NCI-H2107 treated with DMSO at 0.1 percent for 48 hours (cell line): ENCODE results near the gene TNFSF11.

Experiments
- DNase-seq: peaks from one replicate; lab custom pipeline; 2025; ENCODE audit not compliant: unreplicated experiment; lab: John Stamatoyannopoulos, UW

The TNFSF11 gene

DNA sequence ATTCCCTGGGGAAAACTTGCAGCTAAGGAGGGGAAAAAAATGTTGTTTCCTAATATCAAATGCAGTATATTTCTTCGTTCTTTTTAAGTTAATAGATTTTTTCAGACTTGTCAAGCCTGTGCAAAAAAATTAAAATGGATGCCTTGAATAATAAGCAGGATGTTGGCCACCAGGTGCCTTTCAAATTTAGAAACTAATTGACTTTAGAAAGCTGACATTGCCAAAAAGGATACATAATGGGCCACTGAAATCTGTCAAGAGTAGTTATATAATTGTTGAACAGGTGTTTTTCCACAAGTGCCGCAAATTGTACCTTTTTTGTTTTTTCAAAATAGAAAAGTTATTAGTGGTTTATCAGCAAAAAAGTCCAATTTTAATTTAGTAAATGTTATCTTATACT, 33.6 kb downstream of the TNFSF11 start:
- DNase-seq = peak; percentile 36

- DNase-seq = no peak
Measured at GRCh38 chr13:42610649-42611048, 36.7 kb downstream of the TNFSF11 start.

DNA sequence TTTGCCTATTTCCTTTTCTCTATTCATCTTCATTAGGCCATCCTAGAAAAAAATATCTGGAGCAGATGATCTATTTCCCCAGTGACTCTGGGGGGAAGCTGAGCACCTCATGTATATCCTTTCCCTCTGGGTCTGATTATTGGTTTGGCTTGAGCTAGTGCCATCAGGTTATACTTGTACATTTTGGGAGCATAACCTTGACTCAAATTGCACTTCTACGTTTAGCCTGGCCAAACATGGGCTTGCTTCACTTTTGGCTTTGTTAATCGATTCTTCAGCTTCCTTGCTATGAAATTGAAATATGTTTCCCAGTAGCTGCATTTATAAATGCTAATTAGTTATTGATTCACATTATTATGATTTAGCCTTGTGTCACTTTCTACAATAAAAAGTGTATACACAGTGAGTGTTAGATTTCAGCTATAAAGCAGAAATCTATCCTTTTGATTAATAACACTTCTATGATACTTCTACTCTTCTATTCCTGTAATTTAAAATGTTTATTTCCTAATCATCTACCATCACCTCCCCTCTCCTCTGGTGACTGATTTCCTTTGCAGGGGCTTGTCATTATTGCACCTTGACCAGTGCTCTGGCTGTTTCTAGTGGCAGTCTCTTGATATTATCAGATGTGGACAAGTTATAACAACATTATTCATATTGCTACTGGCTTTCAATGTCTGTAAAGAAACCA, 37.3 kb downstream of the TNFSF11 start:
- no peak for DNase-seq

- DNase-seq = no peak
Measured at GRCh38 chr13:42612021-42612765, 38.2 kb downstream of the TNFSF11 start.

DNA sequence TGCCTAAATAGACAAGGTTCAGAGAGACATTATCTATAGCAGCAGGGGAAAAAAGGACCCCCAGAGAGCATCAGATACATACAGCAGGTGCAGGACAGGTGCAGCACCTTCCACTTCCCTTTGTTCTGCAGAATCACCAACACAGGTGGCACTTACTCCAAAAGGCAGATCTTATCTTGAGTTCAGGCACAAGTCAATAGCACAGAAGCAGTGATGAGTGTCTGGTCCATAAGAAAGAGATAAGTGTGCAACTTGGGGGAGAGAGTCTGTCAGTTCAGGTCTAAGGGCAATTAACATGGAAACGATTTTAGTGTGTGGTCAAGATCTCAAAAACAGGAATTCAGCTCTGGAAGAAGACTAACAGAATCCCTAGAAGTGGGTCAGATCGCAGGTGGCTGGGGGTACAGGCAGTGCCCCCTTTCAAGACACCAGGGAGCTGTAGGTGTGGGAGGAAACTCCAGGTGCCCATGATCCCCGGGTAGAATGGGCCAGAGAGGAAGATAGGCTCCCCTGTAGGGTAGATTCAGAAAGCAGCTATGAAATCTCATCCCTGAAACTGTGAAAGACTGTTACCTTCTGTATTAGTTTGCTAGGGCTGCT, 40.6 kb downstream of the TNFSF11 start:
- peak; percentile 65 for DNase-seq

DNA sequence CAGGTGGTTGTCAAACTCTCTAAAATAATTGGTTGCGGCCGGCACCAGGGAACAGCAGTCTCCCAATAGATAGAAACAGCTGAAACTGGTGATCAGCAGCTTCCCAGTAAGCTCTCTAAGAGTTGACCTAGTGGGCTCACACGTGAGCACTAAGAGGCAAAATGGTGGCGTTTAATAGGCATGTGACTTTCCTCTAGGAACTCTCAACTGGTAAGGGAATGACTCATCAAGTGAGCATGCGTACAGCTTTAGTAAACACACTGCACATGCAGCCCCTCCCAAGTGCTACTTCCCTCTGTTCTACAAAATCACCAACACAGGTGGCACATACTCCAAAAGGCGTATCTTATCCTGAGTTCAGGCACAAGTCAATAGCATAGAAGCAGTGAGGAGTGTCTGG, 41.7 kb downstream of the TNFSF11 start:
- DNase-seq = peak; percentile 14

GRCh38 chr13:42617221-42617620, 43.3 kb downstream of the TNFSF11 start:
- DNase-seq = no peak

DNA sequence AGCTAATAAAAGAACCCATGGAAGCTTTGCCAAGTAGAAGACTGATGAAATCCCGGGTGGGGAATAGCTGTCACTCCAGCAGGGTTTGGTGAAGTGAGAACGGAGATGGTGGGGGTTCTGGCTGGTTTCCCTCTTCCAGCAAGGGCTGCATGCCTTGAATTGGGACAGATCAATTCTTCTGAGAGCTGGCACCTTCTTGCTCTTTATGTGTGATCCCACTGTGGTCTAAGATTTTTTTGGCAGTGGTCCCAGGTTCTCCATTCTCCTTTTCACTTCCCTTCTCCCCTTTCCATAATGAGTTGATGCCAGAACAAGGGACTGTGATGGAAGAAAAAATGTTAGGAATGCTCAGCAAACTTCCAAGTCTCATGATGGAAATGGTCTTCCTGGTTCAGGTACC, 50.0 kb downstream of the TNFSF11 start:
- DNase-seq = no peak

DNA sequence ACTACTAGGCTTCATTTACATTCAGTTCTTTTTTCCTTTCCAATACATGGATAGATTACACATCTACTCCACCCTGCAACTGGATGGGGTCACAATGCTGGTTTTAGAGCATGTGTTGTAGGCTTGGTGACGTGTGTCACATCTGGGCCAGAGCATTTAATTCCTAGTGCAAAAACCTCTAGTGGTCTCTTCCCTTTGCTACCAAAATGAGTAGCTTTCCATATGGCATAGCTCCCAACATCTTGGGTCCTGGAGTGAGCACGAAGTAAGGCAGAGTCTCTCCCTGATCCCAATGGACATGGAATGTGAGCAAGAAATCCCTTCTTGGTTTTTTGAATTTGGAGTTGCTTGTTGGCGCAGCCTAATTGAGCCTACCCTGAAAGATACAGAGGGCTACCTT, 51.7 kb downstream of the TNFSF11 start:
- no peak for DNase-seq

DNA sequence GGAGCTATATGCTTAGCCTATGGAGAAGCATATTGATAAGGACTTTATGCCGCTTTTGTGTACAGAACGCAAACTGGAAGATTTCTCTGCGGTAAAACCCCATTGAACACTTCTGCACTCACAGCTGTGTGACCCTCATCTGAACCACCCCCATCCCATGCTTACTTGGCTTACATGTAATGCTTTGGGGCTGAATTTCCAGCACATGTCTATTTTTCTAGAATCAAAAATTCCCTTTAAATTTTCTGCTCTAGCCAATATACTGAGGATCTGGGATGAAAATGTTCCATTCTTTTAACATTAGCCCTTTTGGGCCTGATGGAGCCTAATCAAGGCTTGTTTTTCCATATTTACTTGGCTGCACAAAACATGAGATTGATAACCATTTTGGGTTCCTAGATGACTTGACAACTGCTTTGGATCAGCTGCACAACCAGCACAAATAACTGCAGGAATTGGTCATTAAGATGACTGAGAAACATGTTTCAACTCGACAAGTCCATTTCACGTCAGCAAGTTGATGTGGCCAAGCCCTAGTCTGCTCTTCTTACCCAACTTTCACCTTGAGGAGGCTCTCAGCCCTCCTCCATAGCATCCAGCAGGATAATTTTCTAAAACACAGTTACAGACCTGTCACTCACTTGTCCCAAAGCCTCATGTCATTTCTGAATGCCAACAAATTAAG, 52.4 kb downstream of the TNFSF11 start:
- no peak for DNase-seq

GRCh38 chr13:42628666-42629065, 54.7 kb downstream of the TNFSF11 start:
- no peak for DNase-seq

DNA sequence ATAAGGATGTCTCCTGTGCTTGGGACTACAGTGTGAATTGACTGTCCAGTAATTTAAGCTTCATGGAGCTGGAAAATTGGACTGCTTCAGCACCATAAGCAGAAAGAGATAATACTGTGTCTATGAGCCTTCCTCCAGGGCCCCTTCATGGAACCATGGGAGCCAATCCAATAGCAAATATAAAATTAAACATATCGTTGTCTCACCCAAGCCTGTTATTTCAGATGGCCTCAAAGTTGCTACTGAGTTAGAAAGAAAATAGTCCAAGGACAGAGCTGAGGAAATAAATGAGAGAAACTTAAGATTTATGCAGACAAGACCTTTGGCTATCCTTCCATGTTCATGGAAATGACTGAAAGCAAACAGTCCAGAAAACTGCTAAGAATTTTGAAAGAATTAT, 57.2 kb downstream of the TNFSF11 start:
- no peak for DNase-seq

DNA sequence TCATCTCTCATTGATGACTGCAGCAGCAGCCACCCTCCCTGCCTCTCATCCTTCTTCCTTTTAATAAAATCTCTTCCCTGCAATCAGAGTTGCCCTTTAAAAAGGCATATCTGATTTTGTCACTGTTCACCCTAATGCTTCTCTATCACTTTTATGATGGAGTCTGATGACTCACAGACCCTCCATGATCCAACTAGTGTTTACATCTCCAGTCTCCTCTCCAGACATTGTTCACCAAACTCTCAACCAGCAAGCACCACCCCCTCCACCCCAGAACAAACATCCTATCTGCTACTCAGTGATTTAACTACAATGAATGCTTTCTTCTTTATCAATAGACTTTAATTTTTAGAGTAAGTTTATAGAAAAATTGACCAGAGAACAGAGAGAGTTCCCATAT, 59.5 kb downstream of the TNFSF11 start:
- DNase-seq = no peak

- no peak for DNase-seq
Measured at GRCh38 chr13:42638101-42638500, 64.1 kb downstream of the TNFSF11 start.

DNA sequence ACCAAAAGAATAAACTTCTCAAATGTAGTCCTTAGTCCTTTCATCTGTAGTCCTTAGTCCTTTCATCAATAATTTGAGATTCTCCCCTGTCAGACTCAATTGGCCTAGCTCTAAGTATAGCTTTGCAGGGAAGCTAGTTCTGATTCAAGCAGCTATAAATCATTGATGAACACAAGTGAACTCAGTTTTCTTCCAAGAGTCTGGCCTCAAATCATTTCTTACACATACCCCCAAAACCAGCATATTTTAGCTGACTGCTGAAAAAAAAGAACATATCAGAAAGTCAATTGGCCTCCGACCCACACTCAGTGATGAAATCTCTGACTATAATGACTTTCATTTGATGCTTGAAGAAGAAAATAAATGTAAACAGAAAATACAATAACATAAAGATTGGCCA, 64.9 kb downstream of the TNFSF11 start:
- DNase-seq = no peak

DNA sequence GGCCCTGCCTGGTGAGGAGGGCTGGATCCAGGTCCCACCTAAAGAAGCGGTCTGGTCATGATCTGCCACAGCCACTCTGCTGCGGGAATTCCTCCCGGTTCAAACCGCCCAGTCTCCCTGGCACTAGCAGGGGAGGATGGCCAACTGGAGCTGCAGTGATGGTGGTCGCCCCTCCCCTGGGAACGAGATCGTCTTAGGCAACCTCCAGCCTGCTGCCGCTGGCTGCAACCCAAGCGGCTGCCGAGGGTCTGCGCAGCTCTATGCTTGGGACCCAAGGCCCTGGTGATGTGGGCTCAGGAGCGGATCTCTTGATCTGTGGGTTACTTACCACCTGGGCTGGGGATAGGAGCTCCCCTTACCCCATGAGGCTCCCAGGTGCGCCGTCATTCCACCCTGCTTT, 69.1 kb downstream of the TNFSF11 start:
- DNase-seq = no peak

GRCh38 chr13:42644841-42645240, 70.9 kb downstream of the TNFSF11 start:
- no peak for DNase-seq

GRCh38 chr13:42645717-42646116, 71.8 kb downstream of the TNFSF11 start:
- DNase-seq = no peak

DNA sequence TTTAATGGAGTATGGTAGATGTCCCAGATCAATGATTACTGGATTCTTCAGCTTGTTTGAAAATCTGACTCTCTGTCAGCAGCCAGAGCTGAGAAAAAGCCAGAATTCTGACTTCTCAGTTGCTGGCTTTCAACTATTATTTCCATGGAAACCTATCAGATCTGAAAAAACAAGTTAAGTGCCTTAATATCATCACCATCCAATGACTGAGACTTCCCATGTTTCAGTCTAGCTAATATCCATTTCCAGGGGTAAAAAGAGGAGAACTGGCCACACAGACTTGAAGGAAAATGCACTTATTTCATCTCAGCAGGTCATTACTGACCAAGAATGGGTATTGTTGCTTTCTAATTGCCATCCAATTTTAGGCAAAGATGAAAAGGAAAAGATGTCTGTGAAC, 75.2 kb downstream of the TNFSF11 start:
- no peak for DNase-seq

- no peak for DNase-seq
Measured at GRCh38 chr13:42649831-42650230, 75.9 kb downstream of the TNFSF11 start.

DNA sequence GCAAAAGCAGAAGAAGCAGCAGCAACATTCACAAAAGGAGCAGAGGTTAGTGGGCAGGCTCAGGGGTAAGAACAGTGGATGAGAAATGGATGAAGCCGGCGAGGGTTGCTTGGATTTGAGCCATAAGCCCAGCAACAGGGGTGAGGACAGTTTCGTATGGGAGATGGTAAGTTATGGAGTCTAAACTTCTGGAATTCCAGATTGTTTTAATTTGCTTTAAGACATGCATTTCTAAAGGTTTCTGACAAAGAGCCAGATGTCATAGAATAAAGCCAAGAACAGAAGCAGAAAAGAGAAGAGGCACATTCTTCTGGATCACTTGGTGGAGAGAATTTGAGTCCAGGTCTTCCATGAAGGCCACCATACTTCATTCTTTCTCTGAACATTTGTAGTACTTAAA, 76.6 kb downstream of the TNFSF11 start:
- DNase-seq = no peak
